AG20443 (cell line): ENCODE measurements around the gene GPR50.

Experiments
- DNase-seq: peaks from one replicate; pipeline ENCODE4 v3.0.0; 2012; ENCODE audit warnings: low spot score, mixed read lengths

Gene GPR50

GRCh38 chrX:151227627-151228026, 51.2 kb downstream of the GPR50 start:
- DNase-seq: no peak

- no peak for DNase-seq
These were observed 52.6 kb downstream of the GPR50 start for GRCh38 chrX:151228935-151229334.
